Liver (tissue), 3 donors: ENCODE measurements around the gene DCAKD.
A peak's percentile ranks its signal among the peaks of the same experiment; 100 is the strongest.

Experiments used
- FOXA1 ChIP-seq: IDR thresholded peaks from 2 replicates; pipeline ENCODE4 v1.6.1; 2016; ENCODE audit warnings: antibody characterized with exemption
- GABPA ChIP-seq, 2 donors: IDR thresholded peaks in 1 of 2; conservative IDR thresholded peaks in 1 of 2; 2 replicates each; pipeline ENCODE4 v1.6.1; 2016; ENCODE audit warnings: antibody characterized with exemption in 2 of 2, mild to moderate bottlenecking in 1 of 2, moderate library complexity in 1 of 2
- JUND ChIP-seq, 2 donors: IDR thresholded peaks; 2 replicates each; pipeline ENCODE4 v1.6.1; 2016; ENCODE audit warnings: antibody characterized with exemption in 2 of 2
- RAD21 ChIP-seq, 2 donors: IDR thresholded peaks; 2 replicates each; pipeline ENCODE4 v1.6.1; 2016; ENCODE audit warnings: antibody characterized with exemption in 2 of 2, mild to moderate bottlenecking in 2 of 2
- RXRA ChIP-seq, 2 donors: IDR thresholded peaks; 2 replicates each; pipeline ENCODE4 v1.6.1; 2017 to 2018; ENCODE audit warnings: antibody characterized with exemption in 2 of 2, mild to moderate bottlenecking in 1 of 2
- TAF1 ChIP-seq: conservative IDR thresholded peaks from 2 replicates; pipeline ENCODE4 v1.6.1; 2016; ENCODE audit warnings: antibody characterized with exemption, mild to moderate bottlenecking
- YY1 ChIP-seq: IDR thresholded peaks from 2 replicates; pipeline ENCODE4 v1.6.1; 2016; ENCODE audit warnings: antibody characterized with exemption, mild to moderate bottlenecking
- TF ChIP-seq, protein P1 (sequence below): IDR thresholded peaks from 2 replicates; pipeline ENCODE4 v1.6.1; 2016; ENCODE audit warnings: antibody characterized with exemption
- TF ChIP-seq, protein P2 (sequence below): fragments of 150-350 bp; IDR thresholded peaks from 2 replicates; pipeline ENCODE4 v1.5.1; 2017; ENCODE audit warnings: improper control_type of control experiment, low read depth, low read length; ENCODE audit not compliant: missing input control
- TF ChIP-seq, protein P3 (sequence below): IDR thresholded peaks from 2 replicates; pipeline ENCODE4 v1.6.1; 2016; ENCODE audit warnings: antibody characterized with exemption, mild to moderate bottlenecking
- TF ChIP-seq, protein P4 (sequence below): IDR thresholded peaks from 2 replicates; pipeline ENCODE4 v1.6.1; 2016; ENCODE audit warnings: antibody characterized with exemption
- TF ChIP-seq, protein P5 (sequence below): IDR thresholded peaks from 2 replicates; pipeline ENCODE4 v1.6.1; 2016; ENCODE audit warnings: antibody characterized with exemption
- donor health status: healthy.
- donor health status: healthy.

DNA sequence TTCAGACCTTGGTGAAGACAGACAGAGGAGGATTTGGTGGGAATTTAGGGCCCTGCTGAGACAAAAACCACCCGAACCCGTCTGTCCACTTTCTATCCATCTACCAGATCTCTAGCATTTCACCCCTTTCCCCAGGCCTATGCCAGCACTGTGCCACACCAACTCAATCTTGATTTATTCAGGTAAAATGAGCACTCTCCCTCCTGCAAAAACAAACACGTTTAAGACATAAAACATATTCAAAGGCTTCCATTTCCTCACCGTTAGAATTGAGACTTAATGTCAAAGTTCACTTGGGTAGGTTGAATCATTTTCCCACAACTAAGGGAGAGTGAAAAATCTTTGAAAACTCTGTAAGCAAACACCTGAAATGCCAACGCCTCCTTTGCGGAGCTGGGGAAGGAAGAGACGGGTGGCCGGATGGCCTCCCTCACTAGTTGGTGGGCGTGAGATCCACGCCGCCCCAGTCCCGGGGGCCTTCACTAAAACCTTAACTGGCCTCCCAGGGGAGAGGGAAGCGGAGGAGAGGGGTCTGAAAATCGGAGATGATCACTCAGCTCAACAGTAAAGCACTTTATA is 862 bp downstream of the DCAKD start:
- TF ChIP-seq, protein P1, sequence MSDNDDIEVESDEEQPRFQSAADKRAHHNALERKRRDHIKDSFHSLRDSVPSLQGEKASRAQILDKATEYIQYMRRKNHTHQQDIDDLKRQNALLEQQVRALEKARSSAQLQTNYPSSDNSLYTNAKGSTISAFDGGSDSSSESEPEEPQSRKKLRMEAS: no peak
- TF ChIP-seq, protein P2, sequence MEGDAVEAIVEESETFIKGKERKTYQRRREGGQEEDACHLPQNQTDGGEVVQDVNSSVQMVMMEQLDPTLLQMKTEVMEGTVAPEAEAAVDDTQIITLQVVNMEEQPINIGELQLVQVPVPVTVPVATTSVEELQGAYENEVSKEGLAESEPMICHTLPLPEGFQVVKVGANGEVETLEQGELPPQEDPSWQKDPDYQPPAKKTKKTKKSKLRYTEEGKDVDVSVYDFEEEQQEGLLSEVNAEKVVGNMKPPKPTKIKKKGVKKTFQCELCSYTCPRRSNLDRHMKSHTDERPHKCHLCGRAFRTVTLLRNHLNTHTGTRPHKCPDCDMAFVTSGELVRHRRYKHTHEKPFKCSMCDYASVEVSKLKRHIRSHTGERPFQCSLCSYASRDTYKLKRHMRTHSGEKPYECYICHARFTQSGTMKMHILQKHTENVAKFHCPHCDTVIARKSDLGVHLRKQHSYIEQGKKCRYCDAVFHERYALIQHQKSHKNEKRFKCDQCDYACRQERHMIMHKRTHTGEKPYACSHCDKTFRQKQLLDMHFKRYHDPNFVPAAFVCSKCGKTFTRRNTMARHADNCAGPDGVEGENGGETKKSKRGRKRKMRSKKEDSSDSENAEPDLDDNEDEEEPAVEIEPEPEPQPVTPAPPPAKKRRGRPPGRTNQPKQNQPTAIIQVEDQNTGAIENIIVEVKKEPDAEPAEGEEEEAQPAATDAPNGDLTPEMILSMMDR: no peak
- TF ChIP-seq TAF1: no peak
- peak; percentile 50 for TF ChIP-seq YY1
- no peak for TF ChIP-seq GABPA (IDR thresholded peaks at IDR 0.05 in 1 of 2, conservative IDR thresholded peaks at IDR 0.05 in 1 of 2)
- no peak for TF ChIP-seq RXRA (IDR thresholded peaks at IDR 0.05)
- TF ChIP-seq, protein P3, sequence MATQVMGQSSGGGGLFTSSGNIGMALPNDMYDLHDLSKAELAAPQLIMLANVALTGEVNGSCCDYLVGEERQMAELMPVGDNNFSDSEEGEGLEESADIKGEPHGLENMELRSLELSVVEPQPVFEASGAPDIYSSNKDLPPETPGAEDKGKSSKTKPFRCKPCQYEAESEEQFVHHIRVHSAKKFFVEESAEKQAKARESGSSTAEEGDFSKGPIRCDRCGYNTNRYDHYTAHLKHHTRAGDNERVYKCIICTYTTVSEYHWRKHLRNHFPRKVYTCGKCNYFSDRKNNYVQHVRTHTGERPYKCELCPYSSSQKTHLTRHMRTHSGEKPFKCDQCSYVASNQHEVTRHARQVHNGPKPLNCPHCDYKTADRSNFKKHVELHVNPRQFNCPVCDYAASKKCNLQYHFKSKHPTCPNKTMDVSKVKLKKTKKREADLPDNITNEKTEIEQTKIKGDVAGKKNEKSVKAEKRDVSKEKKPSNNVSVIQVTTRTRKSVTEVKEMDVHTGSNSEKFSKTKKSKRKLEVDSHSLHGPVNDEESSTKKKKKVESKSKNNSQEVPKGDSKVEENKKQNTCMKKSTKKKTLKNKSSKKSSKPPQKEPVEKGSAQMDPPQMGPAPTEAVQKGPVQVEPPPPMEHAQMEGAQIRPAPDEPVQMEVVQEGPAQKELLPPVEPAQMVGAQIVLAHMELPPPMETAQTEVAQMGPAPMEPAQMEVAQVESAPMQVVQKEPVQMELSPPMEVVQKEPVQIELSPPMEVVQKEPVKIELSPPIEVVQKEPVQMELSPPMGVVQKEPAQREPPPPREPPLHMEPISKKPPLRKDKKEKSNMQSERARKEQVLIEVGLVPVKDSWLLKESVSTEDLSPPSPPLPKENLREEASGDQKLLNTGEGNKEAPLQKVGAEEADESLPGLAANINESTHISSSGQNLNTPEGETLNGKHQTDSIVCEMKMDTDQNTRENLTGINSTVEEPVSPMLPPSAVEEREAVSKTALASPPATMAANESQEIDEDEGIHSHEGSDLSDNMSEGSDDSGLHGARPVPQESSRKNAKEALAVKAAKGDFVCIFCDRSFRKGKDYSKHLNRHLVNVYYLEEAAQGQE: no peak
- TF ChIP-seq RAD21 (IDR thresholded peaks at IDR 0.05): no peak
- TF ChIP-seq, protein P4, sequence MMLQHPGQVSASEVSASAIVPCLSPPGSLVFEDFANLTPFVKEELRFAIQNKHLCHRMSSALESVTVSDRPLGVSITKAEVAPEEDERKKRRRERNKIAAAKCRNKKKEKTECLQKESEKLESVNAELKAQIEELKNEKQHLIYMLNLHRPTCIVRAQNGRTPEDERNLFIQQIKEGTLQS: no peak
- no peak for TF ChIP-seq FOXA1
- TF ChIP-seq, protein P5, sequence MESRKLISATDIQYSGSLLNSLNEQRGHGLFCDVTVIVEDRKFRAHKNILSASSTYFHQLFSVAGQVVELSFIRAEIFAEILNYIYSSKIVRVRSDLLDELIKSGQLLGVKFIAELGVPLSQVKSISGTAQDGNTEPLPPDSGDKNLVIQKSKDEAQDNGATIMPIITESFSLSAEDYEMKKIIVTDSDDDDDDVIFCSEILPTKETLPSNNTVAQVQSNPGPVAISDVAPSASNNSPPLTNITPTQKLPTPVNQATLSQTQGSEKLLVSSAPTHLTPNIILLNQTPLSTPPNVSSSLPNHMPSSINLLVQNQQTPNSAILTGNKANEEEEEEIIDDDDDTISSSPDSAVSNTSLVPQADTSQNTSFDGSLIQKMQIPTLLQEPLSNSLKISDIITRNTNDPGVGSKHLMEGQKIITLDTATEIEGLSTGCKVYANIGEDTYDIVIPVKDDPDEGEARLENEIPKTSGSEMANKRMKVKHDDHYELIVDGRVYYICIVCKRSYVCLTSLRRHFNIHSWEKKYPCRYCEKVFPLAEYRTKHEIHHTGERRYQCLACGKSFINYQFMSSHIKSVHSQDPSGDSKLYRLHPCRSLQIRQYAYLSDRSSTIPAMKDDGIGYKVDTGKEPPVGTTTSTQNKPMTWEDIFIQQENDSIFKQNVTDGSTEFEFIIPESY: no peak
- no peak for TF ChIP-seq JUND (IDR thresholded peaks at IDR 0.05)
